Epithelial cell of esophagus (primary cell): Measurements from ENCODE around the gene MINAR1.

ENCODE experiments used
- DNase-seq: peaks from one replicate; pipeline ENCODE4 v3.0.0; 2010; ENCODE audit warnings: low read depth
- H3K4me3 ChIP-seq: 2 replicates; pipeline ENCODE4 v1.5.1; 2011; ENCODE audit warnings: mild to moderate bottlenecking, low read length, control low read depth
- TF ChIP-seq, protein P1 (sequence below): IDR thresholded peaks from 2 replicates; pipeline ENCODE4 v1.5.1; 2011; ENCODE audit warnings: low read depth, mild to moderate bottlenecking, low read length, control low read depth, inconsistent platforms; ENCODE audit not compliant: insufficient read depth; ENCODE audit errors: missing control alignments

Gene MINAR1

DNA sequence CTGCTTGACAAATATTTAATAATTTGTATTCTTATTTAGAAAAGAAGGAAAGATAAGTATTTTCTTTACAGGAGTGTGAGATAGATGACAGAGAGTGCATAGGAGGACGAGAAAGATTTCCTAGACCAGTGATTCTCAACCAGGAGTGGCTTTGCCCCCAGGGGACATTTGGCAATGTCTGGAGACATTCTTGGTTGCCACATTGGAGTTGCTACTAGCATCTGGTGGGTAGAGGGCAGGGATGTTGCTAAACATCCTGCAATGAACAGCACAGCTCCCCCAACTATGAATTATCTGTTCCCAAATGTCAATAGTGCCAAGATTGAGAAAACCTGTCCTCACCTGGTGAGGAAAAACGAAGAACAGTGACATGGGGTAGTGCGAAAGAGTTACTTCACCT, 30.8 kb upstream of the MINAR1 start:
- no peak overlapping the region for H3K4me3 ChIP-seq
- TF ChIP-seq, protein P1, sequence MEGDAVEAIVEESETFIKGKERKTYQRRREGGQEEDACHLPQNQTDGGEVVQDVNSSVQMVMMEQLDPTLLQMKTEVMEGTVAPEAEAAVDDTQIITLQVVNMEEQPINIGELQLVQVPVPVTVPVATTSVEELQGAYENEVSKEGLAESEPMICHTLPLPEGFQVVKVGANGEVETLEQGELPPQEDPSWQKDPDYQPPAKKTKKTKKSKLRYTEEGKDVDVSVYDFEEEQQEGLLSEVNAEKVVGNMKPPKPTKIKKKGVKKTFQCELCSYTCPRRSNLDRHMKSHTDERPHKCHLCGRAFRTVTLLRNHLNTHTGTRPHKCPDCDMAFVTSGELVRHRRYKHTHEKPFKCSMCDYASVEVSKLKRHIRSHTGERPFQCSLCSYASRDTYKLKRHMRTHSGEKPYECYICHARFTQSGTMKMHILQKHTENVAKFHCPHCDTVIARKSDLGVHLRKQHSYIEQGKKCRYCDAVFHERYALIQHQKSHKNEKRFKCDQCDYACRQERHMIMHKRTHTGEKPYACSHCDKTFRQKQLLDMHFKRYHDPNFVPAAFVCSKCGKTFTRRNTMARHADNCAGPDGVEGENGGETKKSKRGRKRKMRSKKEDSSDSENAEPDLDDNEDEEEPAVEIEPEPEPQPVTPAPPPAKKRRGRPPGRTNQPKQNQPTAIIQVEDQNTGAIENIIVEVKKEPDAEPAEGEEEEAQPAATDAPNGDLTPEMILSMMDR = no peak
- peak; percentile 8 for DNase-seq

DNA sequence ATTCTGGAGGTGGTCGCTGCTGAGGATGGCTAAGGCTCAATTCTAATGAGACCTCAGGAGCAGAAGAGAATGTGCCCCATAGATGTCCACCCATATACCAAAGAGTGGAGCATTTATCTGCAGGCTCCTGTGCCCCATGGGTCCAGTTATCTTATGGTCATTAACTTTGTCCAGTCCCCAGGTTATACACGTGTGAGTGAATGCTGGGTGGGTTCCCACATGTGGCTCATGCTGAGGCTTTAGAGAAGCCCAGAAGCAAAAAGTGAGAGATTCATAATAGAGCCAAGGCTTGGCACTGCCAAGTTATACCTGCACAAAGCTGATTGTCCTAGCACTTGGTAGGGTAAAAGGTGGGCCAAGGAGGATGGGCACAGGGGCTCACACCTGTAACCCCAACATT, 30.0 kb upstream of the MINAR1 start:
- TF ChIP-seq, protein P1 = no peak
- no peak for DNase-seq
- no peak overlapping the region for H3K4me3 ChIP-seq

- no peak for DNase-seq
- TF ChIP-seq, protein P1 = no peak
Observed at GRCh38 chr15:79403501-79403900, 28.6 kb upstream of the MINAR1 start.

DNA sequence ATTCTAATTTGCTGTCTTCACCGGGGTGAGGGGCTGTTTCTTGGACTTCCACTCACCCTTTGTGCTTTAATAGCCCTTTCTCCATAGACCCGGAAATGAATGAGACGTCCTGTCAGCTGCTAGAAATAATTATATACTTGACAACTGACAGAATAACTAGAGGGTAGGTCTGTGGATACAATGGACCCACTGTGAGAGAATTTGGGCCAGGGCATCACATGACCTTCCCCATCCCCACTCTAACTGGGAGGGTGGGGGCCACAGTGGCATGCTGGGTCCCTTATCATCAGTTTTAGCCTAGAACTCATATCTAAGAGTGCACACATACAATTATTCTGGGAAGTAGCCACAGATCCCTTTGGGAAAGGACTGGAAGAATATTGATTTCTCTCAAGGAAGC, 25.9 kb upstream of the MINAR1 start:
- no peak overlapping the region for H3K4me3 ChIP-seq
- TF ChIP-seq, protein P1 = no peak
- no peak for DNase-seq

More at GRCh38 chr15:79403501-79403900, 28.6 kb upstream of the MINAR1 start:
- H3K4me3 ChIP-seq = no peak overlapping the region

DNA sequence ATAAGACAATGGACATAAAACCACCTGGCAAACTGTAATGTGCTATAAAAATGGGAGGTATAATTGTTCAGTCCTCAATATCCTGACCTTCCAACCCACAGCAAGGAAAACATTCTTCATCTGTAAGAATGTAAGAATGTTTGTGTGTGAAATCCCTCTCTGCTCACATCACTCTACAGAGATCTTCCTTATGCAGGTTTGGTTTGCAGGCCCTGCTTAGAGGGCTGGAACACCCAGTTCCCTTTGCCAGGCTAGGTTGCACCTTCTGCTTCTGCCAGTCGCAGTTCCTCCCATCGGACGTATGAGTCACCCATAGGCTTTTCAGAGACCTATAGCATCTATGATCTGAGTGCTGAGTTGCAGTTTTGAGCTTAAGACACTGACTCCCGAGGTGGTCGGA, 24.1 kb upstream of the MINAR1 start:
- TF ChIP-seq, protein P1 = no peak
- H3K4me3 ChIP-seq = no peak overlapping the region
- DNase-seq = no peak

DNA sequence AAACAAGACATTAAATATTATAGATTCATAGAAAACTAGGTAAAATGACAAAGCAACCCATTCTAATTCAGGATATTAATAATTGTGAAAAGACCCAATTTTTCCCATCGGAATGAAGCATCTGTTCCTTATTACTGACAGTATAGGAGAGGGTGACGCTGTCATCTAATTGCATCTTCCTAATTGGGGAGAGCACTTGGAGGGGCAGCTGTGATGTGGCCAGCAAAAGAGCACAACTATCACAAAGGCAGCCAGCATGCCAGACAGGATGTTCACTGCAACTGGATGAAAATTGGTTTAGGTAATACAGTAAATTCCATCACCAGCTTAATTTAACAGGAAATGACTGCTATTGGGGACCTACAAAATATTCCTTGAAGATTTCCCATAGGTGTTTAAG, 21.9 kb upstream of the MINAR1 start:
- H3K4me3 ChIP-seq = no peak overlapping the region
- TF ChIP-seq, protein P1 = no peak
- DNase-seq = no peak

DNA sequence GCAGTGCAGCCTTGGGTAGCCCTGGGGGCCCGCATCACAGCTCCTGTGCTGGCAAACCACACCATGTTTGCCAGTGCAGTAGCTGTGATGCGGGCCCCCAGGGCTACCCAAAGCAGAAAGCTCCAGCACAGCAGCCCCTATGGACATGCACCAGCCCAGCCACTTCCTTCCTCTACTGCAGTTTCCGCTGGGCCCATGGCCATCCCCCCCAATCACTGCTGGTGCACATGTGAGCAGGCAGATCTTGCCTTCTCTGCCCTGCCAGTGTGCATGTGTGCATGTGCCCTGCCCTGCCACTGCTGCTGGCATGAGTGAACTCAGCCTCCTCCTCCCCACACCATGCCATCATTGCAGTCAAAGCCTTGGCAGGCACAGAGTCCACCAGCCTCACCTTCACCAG, 20.1 kb upstream of the MINAR1 start:
- TF ChIP-seq, protein P1 = no peak
- H3K4me3 ChIP-seq = no peak overlapping the region
- DNase-seq = no peak
